IMR-90 (cell line): ENCODE measurements around the gene PTPRN2.

Source experiments
- CEBPB ChIP-seq: IDR thresholded peaks from 2 replicates; pipeline ENCODE4 v1.6.1; 2012; ENCODE audit warnings: low read depth, low read length, improper control_type of control experiment
- CTCF ChIP-seq: conservative IDR thresholded peaks from 2 replicates; pipeline ENCODE4 v1.5.1; 2012; ENCODE audit warnings: mild to moderate bottlenecking, low read depth, low read length, improper control_type of control experiment
- MAFK ChIP-seq: IDR thresholded peaks from 2 replicates; pipeline ENCODE4 v1.6.1; 2012; ENCODE audit warnings: low read depth, low read length, improper control_type of control experiment
- POLR2A ChIP-seq: IDR thresholded peaks from 2 replicates; pipeline ENCODE4 v1.6.1; 2012; ENCODE audit warnings: mild to moderate bottlenecking, low read depth, low read length
- RAD21 ChIP-seq: IDR thresholded peaks from 2 replicates; pipeline ENCODE4 v1.6.1; 2012; ENCODE audit warnings: low read length, improper control_type of control experiment
- SMC3 ChIP-seq: fragments of 150-350 bp; IDR thresholded peaks from 2 replicates; pipeline ENCODE4 v1.6.1; 2016; ENCODE audit warnings: low read depth, mild to moderate bottlenecking, antibody characterized with exemption, low read length, moderate library complexity
- USF2 ChIP-seq: fragments of 150-350 bp; IDR thresholded peaks from 2 replicates; pipeline ENCODE4 v1.6.1; 2017; ENCODE audit warnings: mild to moderate bottlenecking, antibody characterized with exemption, low read length, low read depth

GRCh38 chr7:158014976-158015375, 572.6 kb downstream of the PTPRN2 start:
- TF ChIP-seq MAFK (no peak), CTCF (no peak), USF2 (no peak), SMC3 (no peak), POLR2A (no peak), RAD21 (no peak), CEBPB (no peak)
